ENCODE measurements around the gene WDR6.

GRCh38 chr3:49058011-49058410 lies 50.8 kb downstream of the WDR6 start:
- TF ChIP-seq CTCF (IDR thresholded peaks at IDR 0.05; ENCODE audit: low read depth, low read length, missing input control) (no peak), MAX (IDR thresholded peaks at IDR 0.05) (no peak)

Data from liver (tissue), 2 donors.